Nephron progenitor cell (in vitro differentiated cells): Measurements from ENCODE around the gene SCN4A.

Source experiments
- DNase-seq: peaks from one replicate; pipeline ENCODE4 v3.0.0; 2021
- H3K27ac Mint-ChIP-seq: 2 replicates; pipeline ENCODE4 v1.8.0; 2021; ENCODE audit warnings: mild to moderate bottlenecking, moderate library complexity, mixed read lengths
- H3K27me3 Mint-ChIP-seq: 2 replicates; pipeline ENCODE4 v1.8.0; 2021; ENCODE audit warnings: mild to moderate bottlenecking, low read depth, mixed read lengths; ENCODE audit not compliant: poor library complexity
- H3K36me3 Mint-ChIP-seq: 2 replicates; pipeline ENCODE4 v1.8.0; 2021; ENCODE audit warnings: low read depth, mixed read lengths
- H3K4me1 Mint-ChIP-seq: 2 replicates; pipeline ENCODE4 v1.8.0; 2021; ENCODE audit warnings: mixed read lengths
- H3K4me3 Mint-ChIP-seq: 2 replicates; pipeline ENCODE4 v1.8.0; 2021; ENCODE audit warnings: mild to moderate bottlenecking, moderate library complexity, mixed read lengths
- H3K9me3 Mint-ChIP-seq: 2 replicates; pipeline ENCODE4 v1.8.0; 2021; ENCODE audit warnings: mild to moderate bottlenecking, moderate library complexity, mixed read lengths
- TF ChIP-seq, protein P1 (sequence below): fragments of 200-600 bp; sonication (generic); IDR thresholded peaks from 2 replicates; pipeline ENCODE4 v1.5.0; 2021; ENCODE audit warnings: antibody characterized with exemption

The SCN4A gene

DNA sequence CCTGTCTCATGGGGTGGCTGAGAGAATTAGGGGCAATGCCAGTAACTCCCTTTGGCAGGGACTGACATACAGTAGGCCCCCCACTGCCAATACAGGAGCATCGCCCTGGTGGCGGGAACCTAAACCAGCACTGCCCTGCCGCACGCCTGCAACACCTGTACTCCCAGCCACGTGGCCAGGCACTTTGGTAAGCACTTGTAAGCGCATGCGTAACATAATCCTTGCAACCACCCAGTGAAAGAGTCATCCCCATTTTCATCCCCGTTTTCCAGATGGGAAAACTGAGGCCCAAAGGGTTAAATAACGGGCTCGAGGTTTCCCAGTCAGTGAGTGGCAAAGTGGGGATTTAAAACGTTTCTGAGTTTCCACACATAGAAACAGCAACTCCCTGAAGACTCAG is 17.5 kb downstream of the SCN4A start:
- Mint-ChIP-seq H3K27ac (no peak overlapping the region), H3K27me3 (peaks cover 22% of the 10 kb centered on the region), H3K4me3 (no peak overlapping the region), H3K36me3 (no peaks in the 10 kb centered on the region), H3K4me1 (peaks cover 9% of the 10 kb centered on the region), H3K9me3 (no peaks in the 10 kb centered on the region)
- DNase-seq: no peak
- TF ChIP-seq, protein P1, sequence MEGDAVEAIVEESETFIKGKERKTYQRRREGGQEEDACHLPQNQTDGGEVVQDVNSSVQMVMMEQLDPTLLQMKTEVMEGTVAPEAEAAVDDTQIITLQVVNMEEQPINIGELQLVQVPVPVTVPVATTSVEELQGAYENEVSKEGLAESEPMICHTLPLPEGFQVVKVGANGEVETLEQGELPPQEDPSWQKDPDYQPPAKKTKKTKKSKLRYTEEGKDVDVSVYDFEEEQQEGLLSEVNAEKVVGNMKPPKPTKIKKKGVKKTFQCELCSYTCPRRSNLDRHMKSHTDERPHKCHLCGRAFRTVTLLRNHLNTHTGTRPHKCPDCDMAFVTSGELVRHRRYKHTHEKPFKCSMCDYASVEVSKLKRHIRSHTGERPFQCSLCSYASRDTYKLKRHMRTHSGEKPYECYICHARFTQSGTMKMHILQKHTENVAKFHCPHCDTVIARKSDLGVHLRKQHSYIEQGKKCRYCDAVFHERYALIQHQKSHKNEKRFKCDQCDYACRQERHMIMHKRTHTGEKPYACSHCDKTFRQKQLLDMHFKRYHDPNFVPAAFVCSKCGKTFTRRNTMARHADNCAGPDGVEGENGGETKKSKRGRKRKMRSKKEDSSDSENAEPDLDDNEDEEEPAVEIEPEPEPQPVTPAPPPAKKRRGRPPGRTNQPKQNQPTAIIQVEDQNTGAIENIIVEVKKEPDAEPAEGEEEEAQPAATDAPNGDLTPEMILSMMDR: no peak

GRCh38 chr17:63954402-63955063 is 18.2 kb downstream of the SCN4A start:
- H3K9me3 Mint-ChIP-seq: no peaks in the 10 kb centered on the region
- peaks cover 17% of the 10 kb centered on the region for H3K27me3 Mint-ChIP-seq
- DNase-seq: no peak
- no peak overlapping the region for H3K4me3 Mint-ChIP-seq
- H3K4me1 Mint-ChIP-seq: peaks cover 8% of the 10 kb centered on the region
- no peaks in the 10 kb centered on the region for H3K36me3 Mint-ChIP-seq
- H3K27ac Mint-ChIP-seq: no peak overlapping the region
- TF ChIP-seq, protein P1: no peak

GRCh38 chr17:63950940-63951907 is 21.5 kb downstream of the SCN4A start:
- Mint-ChIP-seq H3K36me3 (no peaks in the 10 kb centered on the region), H3K27ac (no peak overlapping the region), H3K27me3 (peaks cover 13% of the 10 kb centered on the region), H3K4me1 (peaks cover 19% of the 10 kb centered on the region), H3K9me3 (no peaks in the 10 kb centered on the region), H3K4me3 (no peak overlapping the region)
- TF ChIP-seq, protein P1: peak; percentile 40
- no peak for DNase-seq

DNA sequence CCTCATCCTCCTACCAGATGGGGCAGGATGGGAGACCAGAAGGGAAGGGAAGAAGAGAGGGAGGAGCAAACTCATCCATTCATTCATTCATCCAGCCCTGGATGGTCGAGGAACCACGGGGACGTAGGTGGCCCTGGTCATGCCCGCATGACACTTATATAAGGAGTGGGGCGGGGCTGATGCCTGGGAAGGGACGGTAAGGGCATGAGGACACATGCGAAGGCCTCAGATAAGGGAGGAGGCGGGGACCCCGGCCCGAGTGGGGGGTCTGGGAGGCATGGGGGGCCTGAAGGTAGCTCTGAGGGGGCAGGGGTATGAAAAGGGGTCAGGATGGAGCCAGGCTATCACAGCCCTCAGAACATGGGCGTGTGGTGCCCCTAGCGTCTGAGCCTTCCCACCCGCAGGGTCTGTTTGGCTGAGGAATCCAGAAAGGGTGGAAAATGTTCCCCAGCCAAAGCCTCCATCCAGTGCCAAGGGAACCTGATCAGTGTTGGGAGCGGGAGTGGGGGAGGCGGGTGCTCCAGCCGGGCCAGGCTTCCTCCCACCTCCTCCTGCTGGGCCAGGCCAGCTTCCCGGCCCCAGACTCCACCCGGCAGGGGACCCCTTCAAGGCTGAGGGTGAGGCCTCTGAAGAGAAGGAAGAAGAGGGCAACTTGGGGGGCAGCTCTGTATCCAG is 23.0 kb downstream of the SCN4A start:
- no peak overlapping the region for H3K4me3 Mint-ChIP-seq
- H3K27ac Mint-ChIP-seq: no peak overlapping the region
- DNase-seq: no peak
- peaks cover 31% of the 10 kb centered on the region for H3K4me1 Mint-ChIP-seq
- H3K27me3 Mint-ChIP-seq: peaks cover 12% of the 10 kb centered on the region
- TF ChIP-seq, protein P1: no peak
- no peaks in the 10 kb centered on the region for H3K9me3 Mint-ChIP-seq
- no peaks in the 10 kb centered on the region for H3K36me3 Mint-ChIP-seq

DNA sequence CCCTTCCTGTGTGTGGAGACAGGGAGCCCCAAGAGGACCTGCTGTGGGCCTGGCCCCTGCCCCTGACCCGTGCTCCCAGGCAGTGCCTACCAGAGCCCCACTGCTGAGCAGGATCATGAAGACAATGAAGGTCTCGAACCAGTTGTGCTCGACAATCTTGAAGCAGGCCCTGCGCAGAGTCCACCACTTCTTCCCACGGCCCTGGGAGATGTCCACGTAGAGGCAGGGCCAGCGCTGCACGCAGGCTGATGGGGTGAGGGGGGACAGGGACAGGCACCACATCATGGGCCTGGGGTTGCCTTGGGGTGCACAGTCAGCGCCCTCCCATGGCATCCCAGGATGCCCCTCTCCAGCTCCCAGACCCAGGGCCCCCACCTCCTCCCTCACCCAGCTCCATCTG is 24.2 kb downstream of the SCN4A start:
- TF ChIP-seq, protein P1: no peak
- no peak for DNase-seq
- H3K4me3 Mint-ChIP-seq: no peak overlapping the region
- H3K27me3 Mint-ChIP-seq: peaks cover 4% of the 10 kb centered on the region
- no peaks in the 10 kb centered on the region for H3K36me3 Mint-ChIP-seq
- H3K27ac Mint-ChIP-seq: no peak overlapping the region
- H3K9me3 Mint-ChIP-seq: no peaks in the 10 kb centered on the region
- peaks cover 26% of the 10 kb centered on the region for H3K4me1 Mint-ChIP-seq
